GM18907 (cell line): ENCODE data around the gene PGM1.

Experiments used
- ATAC-seq: cut with Tn5 transposase; IDR thresholded peaks from one replicate; pipeline ENCODE4 v1.9.1; 2021; ENCODE audit warnings: mild to moderate bottlenecking, moderate library complexity; ENCODE audit not compliant: unreplicated experiment

Gene PGM1

DNA sequence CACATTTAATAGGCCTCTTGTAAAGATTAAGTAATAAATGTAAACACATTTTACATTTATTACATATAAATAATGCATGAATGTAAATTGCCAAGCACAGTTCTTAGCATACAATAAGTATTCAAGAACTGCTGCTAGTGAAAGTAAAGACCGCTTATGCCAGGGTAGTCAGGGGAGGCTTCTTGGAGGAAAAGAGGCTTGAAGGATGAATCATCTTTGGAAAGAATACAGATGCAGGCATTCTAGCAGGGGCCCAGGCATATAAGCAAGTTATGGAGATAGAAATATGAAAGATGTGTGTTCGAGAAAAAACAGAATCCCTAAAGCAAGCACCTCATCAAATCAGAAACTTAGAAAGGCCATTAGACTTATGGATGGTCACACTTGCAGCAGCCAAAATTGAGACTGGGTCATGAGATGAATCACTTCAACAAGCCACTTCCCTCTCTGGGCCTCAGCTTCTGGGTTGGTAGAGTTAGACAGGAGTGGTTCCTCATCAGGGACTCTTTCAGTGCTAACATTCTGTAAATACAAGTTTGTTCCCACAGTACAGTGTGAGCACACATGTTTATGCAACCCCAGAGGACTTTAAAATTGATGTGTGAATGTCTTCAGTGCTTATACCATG lies 100.8 kb downstream of the PGM1 start:
- ATAC-seq = peak; percentile 56

- ATAC-seq = no peak
Observed at GRCh38 chr1:63698001-63698838, 105.0 kb downstream of the PGM1 start.

DNA sequence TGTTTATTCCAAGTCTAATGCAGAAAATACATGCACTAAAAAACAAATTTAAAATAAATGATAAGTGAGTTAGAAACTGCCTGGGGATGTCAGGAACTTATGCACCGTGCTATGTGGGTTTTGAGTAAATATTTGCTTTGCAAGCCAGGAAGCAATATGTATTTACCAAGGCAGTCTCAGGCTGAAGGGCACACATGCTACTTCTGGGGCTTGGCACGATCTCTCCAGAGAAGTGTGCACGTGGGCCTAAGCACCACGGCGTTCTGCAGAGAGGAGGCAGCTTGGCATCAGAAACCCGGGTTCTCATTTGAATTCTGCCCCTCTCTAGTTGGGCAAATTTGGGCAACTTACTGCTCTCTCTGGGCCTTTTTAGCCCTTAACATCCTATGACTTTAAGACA lies 108.0 kb downstream of the PGM1 start:
- ATAC-seq = no peak

- ATAC-seq = no peak
Observed at GRCh38 chr1:63703701-63704107, 110.5 kb downstream of the PGM1 start.

DNA sequence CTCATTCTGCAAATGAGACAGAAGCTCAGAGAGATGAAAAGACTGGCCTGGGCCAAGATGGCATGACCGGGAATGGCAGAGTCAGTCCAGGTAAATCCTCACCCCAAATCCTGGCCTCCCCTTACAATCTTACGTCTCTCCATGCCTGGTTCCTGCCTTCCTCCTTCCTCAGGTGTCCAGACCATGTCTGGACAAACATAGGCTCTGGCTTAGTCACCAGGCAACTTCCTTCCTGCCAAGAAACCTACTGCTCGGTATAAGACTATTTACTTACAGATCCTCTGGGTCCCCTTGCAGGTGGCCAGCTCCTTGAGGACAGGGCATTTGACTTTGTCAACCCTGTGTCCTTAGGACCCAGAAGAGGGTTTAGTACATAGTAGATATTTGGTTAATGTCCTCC lies 111.2 kb downstream of the PGM1 start:
- ATAC-seq = no peak

- peak; percentile 96 for ATAC-seq
Observed at GRCh38 chr1:63705078-63705477, 111.9 kb downstream of the PGM1 start.

DNA sequence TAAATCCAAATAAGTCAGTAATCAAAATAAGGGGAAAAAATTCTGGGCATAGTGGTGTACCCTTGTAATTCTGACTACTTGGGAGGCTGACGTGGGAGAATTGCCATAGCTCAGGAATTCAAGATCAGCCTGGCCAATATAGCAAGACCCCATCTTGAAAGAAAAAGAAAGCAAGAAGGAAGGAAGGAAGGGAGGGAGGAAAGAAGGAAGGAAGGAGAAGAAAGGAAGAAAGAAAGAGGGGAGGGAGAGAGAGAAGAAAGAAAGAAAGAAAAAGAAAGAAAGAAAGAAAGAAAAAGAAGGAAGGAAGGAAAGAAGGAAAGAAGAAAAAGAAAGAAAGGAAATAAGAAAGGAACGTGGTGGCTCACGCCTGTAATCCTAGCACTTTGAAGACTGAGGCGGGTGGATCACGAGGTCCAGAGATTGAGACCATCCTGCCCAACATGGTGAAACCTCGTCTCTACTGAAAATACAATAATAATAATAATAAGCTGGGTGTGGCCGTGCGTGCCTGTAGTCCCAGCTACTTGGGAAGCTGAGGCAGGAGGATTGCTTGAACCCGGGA lies 116.1 kb downstream of the PGM1 start:
- no peak for ATAC-seq
